Stimulated activated naive CD4-positive, alpha-beta T cell (primary cell): Measurements from ENCODE around the gene PODN.

Source experiments
- DNase-seq, 6 experiments: peaks; one replicate each; lab custom pipeline; 2025; lab: John Stamatoyannopoulos, UW

Gene PODN

GRCh38 chr1:53133261-53134041 lies 71.4 kb downstream of the PODN start:
- no peak for DNase-seq

- DNase-seq: no peak
These were observed 72.1 kb downstream of the PODN start for GRCh38 chr1:53134042-53134485.
